H9 (cell line): ENCODE data around the gene NPC1L1. TPM values are rescaled to one million over a fixed set of nuclear protein-coding genes. Genes with fewer than 3 reads are reported as not detected.
A peak's percentile ranks its signal among the peaks of the same experiment; 100 is the strongest.

ENCODE experiments used
- DNase-seq: peaks from one replicate; pipeline ENCODE4 v3.0.0-alpha.2; 2017
- H2AFZ ChIP-seq: one replicate; pipeline ENCODE4 v1.6.1; 2013; ENCODE audit warnings: mild to moderate bottlenecking, low read length, control low read depth, moderate library complexity
- H2AK5ac ChIP-seq: 2 replicates; pipeline ENCODE4 v1.6.1; 2013; ENCODE audit warnings: low read length, control low read depth, mixed read lengths; ENCODE audit not compliant: insufficient read length
- H2BK120ac ChIP-seq: one replicate; pipeline ENCODE4 v1.6.1; 2013; ENCODE audit warnings: low read depth, mild to moderate bottlenecking, low read length, control low read depth, inconsistent platforms; ENCODE audit not compliant: poor library complexity, severe bottlenecking
- H2BK12ac ChIP-seq: 2 replicates; pipeline ENCODE4 v1.6.1; 2013; ENCODE audit warnings: low read length, control low read depth, mixed read lengths, low read depth; ENCODE audit not compliant: insufficient read length
- H2BK15ac ChIP-seq: 2 replicates; pipeline ENCODE4 v1.6.1; 2013; ENCODE audit warnings: low read depth, low read length, control low read depth
- H2BK20ac ChIP-seq: one replicate; pipeline ENCODE4 v1.6.1; 2013; ENCODE audit warnings: low read depth, mild to moderate bottlenecking, low read length, control low read depth, inconsistent platforms; ENCODE audit not compliant: poor library complexity, severe bottlenecking
- H2BK5ac ChIP-seq: 2 replicates; pipeline ENCODE4 v1.6.1; 2013; ENCODE audit warnings: low read length, control low read depth, mixed read lengths; ENCODE audit not compliant: insufficient read length
- H3K14ac ChIP-seq: 2 replicates; pipeline ENCODE4 v1.6.1; 2013; ENCODE audit warnings: low read length, control low read depth; ENCODE audit not compliant: insufficient read depth
- H3K18ac ChIP-seq: 2 replicates; pipeline ENCODE4 v1.6.1; 2013; ENCODE audit warnings: low read depth, mild to moderate bottlenecking, mixed read lengths, low read length, control low read depth; ENCODE audit not compliant: insufficient read length
- H3K23ac ChIP-seq: 2 replicates; pipeline ENCODE4 v1.6.1; 2013; ENCODE audit warnings: low read length, control low read depth, mixed read lengths, low read depth; ENCODE audit not compliant: insufficient read length
- H3K23me2 ChIP-seq: 2 replicates; pipeline ENCODE4 v1.6.1; 2013; ENCODE audit warnings: low read depth, mild to moderate bottlenecking, mixed read lengths, low read length, control low read depth; ENCODE audit not compliant: insufficient read length, poor library complexity, severe bottlenecking
- H3K27ac ChIP-seq: 2 replicates; pipeline ENCODE4 v1.5.1; 2013; ENCODE audit warnings: low read length, control low read depth, mixed read lengths, low read depth; ENCODE audit not compliant: insufficient read length
- H3K27me3 ChIP-seq: 2 replicates; pipeline ENCODE4 v1.6.1; 2013; ENCODE audit warnings: low read length, control low read depth, inconsistent platforms; ENCODE audit not compliant: insufficient read depth
- H3K4ac ChIP-seq: 2 replicates; pipeline ENCODE4 v1.6.1; 2013; ENCODE audit warnings: low read depth, mild to moderate bottlenecking, control low read depth, inconsistent platforms, low read length, moderate library complexity
- H3K4me1 ChIP-seq: 2 replicates; pipeline ENCODE4 v1.6.1; 2013; ENCODE audit warnings: low read length, control low read depth, inconsistent platforms; ENCODE audit not compliant: insufficient read depth
- H3K4me2 ChIP-seq: 2 replicates; pipeline ENCODE4 v1.6.1; 2013; ENCODE audit warnings: low read length, control low read depth, mixed read lengths; ENCODE audit not compliant: insufficient read length, insufficient read depth
- H3K56ac ChIP-seq: 2 replicates; pipeline ENCODE4 v1.6.1; 2013; ENCODE audit warnings: low read depth, mild to moderate bottlenecking, mixed read lengths, low read length, control low read depth; ENCODE audit not compliant: insufficient read length
- H3K79me1 ChIP-seq: 2 replicates; pipeline ENCODE4 v1.6.1; 2013; ENCODE audit warnings: low read depth, mild to moderate bottlenecking, moderate library complexity, low read length, control low read depth, inconsistent platforms; ENCODE audit not compliant: insufficient read depth, poor library complexity, severe bottlenecking
- H3K79me2 ChIP-seq: 2 replicates; pipeline ENCODE4 v1.6.1; 2013; ENCODE audit warnings: low read length, control low read depth, inconsistent platforms; ENCODE audit not compliant: insufficient read depth
- H3K9ac ChIP-seq: 2 replicates; pipeline ENCODE4 v1.6.1; 2013; ENCODE audit warnings: low read length, control low read depth, mixed read lengths; ENCODE audit not compliant: insufficient read length; ENCODE audit errors: extremely low read depth
- H3K9me3 ChIP-seq: one replicate; pipeline ENCODE4 v1.6.1; 2013; ENCODE audit warnings: low read depth, low read length, inconsistent platforms; ENCODE audit not compliant: control insufficient read depth
- H3T11ph ChIP-seq: one replicate; pipeline ENCODE4 v1.6.1; 2013; ENCODE audit warnings: mild to moderate bottlenecking, low read length, control low read depth, inconsistent platforms
- H4K20me1 ChIP-seq: one replicate; pipeline ENCODE4 v1.6.1; 2013; ENCODE audit not compliant: control insufficient read depth, insufficient read length, insufficient read depth
- H4K5ac ChIP-seq: 2 replicates; pipeline ENCODE4 v1.6.1; 2013; ENCODE audit warnings: low read depth, mild to moderate bottlenecking, mixed read lengths, low read length, control low read depth; ENCODE audit not compliant: insufficient read length
- H4K8ac ChIP-seq: replicated peaks from 2 replicates; pipeline ENCODE4 v1.6.1; 2013; ENCODE audit warnings: low read length, control low read depth, mixed read lengths, low read depth; ENCODE audit not compliant: insufficient read length
- H4K91ac ChIP-seq: 2 replicates; pipeline ENCODE4 v1.6.1; 2013; ENCODE audit warnings: low read depth, mild to moderate bottlenecking, moderate library complexity, mixed read lengths, low read length, control low read depth; ENCODE audit not compliant: insufficient read length
- H3K27ac Mint-ChIP-seq, 3 experiments: 2 replicates in 2 of 3; 3 replicates in 1 of 3; pipeline ENCODE4 v1.8.0; 2020 to 2021; ENCODE audit warnings: mixed read lengths in 3 of 3, mild to moderate bottlenecking in 1 of 3, moderate library complexity in 1 of 3
- H3K27me3 Mint-ChIP-seq: 2 replicates; pipeline ENCODE4 v1.8.0; 2021; ENCODE audit warnings: low read depth, mild to moderate bottlenecking, moderate library complexity, mixed read lengths
- H3K36me3 Mint-ChIP-seq, 3 experiments: 2 replicates in 2 of 3; 3 replicates in 1 of 3; pipeline ENCODE4 v1.8.0; 2020 to 2021; ENCODE audit warnings: low read depth in 3 of 3, mixed read lengths in 3 of 3; ENCODE audit not compliant: insufficient read depth in 1 of 3
- H3K4me1 Mint-ChIP-seq, 2 experiments: 2 replicates each; pipeline ENCODE4 v1.8.0; 2020; ENCODE audit warnings: mixed read lengths in 2 of 2
- H3K4me3 Mint-ChIP-seq, 2 experiments: 2 replicates in 1 of 2; 3 replicates in 1 of 2; pipeline ENCODE4 v1.8.0; 2020 to 2021; ENCODE audit warnings: mild to moderate bottlenecking in 2 of 2, mixed read lengths in 2 of 2, moderate library complexity in 1 of 2
- H3K9me3 Mint-ChIP-seq, 2 experiments: 2 replicates in 1 of 2; 3 replicates in 1 of 2; pipeline ENCODE4 v1.8.0; 2020; ENCODE audit warnings: mild to moderate bottlenecking in 2 of 2, mixed read lengths in 2 of 2, moderate library complexity in 1 of 2
- CTCF ChIP-seq: fragments of 200-600 bp; sonication (generic); conservative IDR thresholded peaks from 3 replicates; pipeline ENCODE4 v1.8.0; 2021; ENCODE audit warnings: antibody characterized with exemption, mild to moderate bottlenecking
- WGBS: extraction: QIAGEN DNeasy Blood & Tissue Kit; methylation state at CpG from one replicate; pipeline ENCODE4 v1.1.7; 2013; ENCODE audit warnings: missing lambda C conversion rate, low lambda C conversion rate, mixed read lengths; ENCODE audit not compliant: insufficient read length; ENCODE audit errors: extremely low coverage; 5-methylcytosine and 5-hydroxymethylcytosine counted together
- total RNA-seq: library from RNA; stranded (reverse); gene quantifications from 2 replicates; pipeline ENCODE4 v1.2.1, GENCODE V29; 2021

The NPC1L1 gene
- total RNA-seq, 1 experiment from 2014 or later = 0.11 TPM

GRCh38 chr7:44587843-44588711 lies 46.9 kb upstream of the NPC1L1 start:
- no peaks in the 10 kb centered on the region for H3K9me3 Mint-ChIP-seq
- Histone ChIP-seq H4K5ac (no peak overlapping the region), H3K9me3 (no peaks in the 10 kb centered on the region), H2BK5ac (no peak overlapping the region), H3K23ac (no peak overlapping the region), H3K79me1 (no peaks in the 10 kb centered on the region), H2BK120ac (no peak overlapping the region), H2BK12ac (no peak overlapping the region), H4K8ac (no peak overlapping the region), H3K4me1 (no peaks in the 10 kb centered on the region; the same call in 1 of the 2 replicates), H3T11ph (no peak overlapping the region), H3K27ac (no peak overlapping the region), H3K23me2 (no peaks in the 10 kb centered on the region), H2AFZ (no peak overlapping the region), H4K20me1 (no peaks in the 10 kb centered on the region), H3K9ac (no peak overlapping the region), H3K79me2 (no peaks in the 10 kb centered on the region), H3K18ac (no peak overlapping the region), H3K27me3 (no peaks in the 10 kb centered on the region), H3K14ac (no peak overlapping the region), H3K4ac (no peak overlapping the region), H2BK15ac (no peak overlapping the region), H2BK20ac (no peak overlapping the region), H2AK5ac (no peak overlapping the region), H3K56ac (no peak overlapping the region), H3K4me2 (no peak overlapping the region), H4K91ac (no peak overlapping the region)
- no peak for DNase-seq
- no peaks in the 10 kb centered on the region for H3K36me3 Mint-ChIP-seq
- peak; percentile 63 for TF ChIP-seq CTCF
- peak overlapping the region in 1 of 2 experiments; percentile 32; a peak in 2 of 5 replicates for H3K4me3 Mint-ChIP-seq
- H3K27me3 Mint-ChIP-seq = peaks cover 1% of the 10 kb centered on the region
- no CpG with 5 or more reads among the region's 6 CpGs for WGBS
- H3K27ac Mint-ChIP-seq = no peak overlapping the region
- H3K4me1 Mint-ChIP-seq = peaks cover under 1% of the 10 kb centered on the region in 2 experiments; a peak in 1 of 4 replicates
